SK-N-SH (cell line): ENCODE measurements around the gene CREBRF.

Experiments
- CTCF ChIP-seq: fragments of 200-600 bp; sonication (generic); IDR thresholded peaks from 2 replicates; pipeline ENCODE4 v1.6.1; 2017; ENCODE audit warnings: antibody characterized with exemption, mild to moderate bottlenecking, moderate library complexity
- POLR2AphosphoS5 ChIP-seq: IDR thresholded peaks from 2 replicates; pipeline ENCODE4 v1.6.1; 2012; ENCODE audit warnings: low read depth, low read length
- RAD21 ChIP-seq: IDR thresholded peaks from 2 replicates; pipeline ENCODE4 v1.6.1; 2012; ENCODE audit warnings: mild to moderate bottlenecking, low read length
- RFX5 ChIP-seq: IDR thresholded peaks from 2 replicates; pipeline ENCODE4 v1.6.1; 2012; ENCODE audit warnings: mild to moderate bottlenecking, improper control_type of control experiment, low read length
- SMC3 ChIP-seq: IDR thresholded peaks from 2 replicates; pipeline ENCODE4 v1.6.1; 2012; ENCODE audit warnings: low read depth, low read length, improper control_type of control experiment
- TCF12 ChIP-seq: IDR thresholded peaks from 2 replicates; pipeline ENCODE4 v1.4.0; 2012
- TEAD4 ChIP-seq: IDR thresholded peaks from 2 replicates; pipeline ENCODE4 v1.4.0; 2012; ENCODE audit warnings: mild to moderate bottlenecking, borderline replicate concordance; ENCODE audit not compliant: insufficient read depth

- TF ChIP-seq RFX5, result no peak
- TF ChIP-seq POLR2AphosphoS5, result no peak
- no peak for TF ChIP-seq CTCF
- TF ChIP-seq SMC3, result no peak
- TF ChIP-seq TEAD4, result no peak
- no peak for TF ChIP-seq RAD21
- TF ChIP-seq TCF12, result no peak
Measured at GRCh38 chr5:173123416-173123815, 67.3 kb downstream of the CREBRF start.
